H1 (cell line): ENCODE data around the gene SLC12A5. TPM values are rescaled to one million over a fixed set of nuclear protein-coding genes. Genes with fewer than 3 reads are reported as not detected.
A peak's percentile ranks its signal among the peaks of the same experiment; 100 is the strongest.

Experiments used
- CTCF ChIA-PET: fragments of 300-600 bp; sonication (Branson Sonifier 250); formaldehyde crosslinking; loops from one replicate; lab custom pipeline; 2021; ENCODE audit not compliant: partially characterized antibody; lab: Charles Lee
- POLR2A ChIA-PET: fragments of 300-600 bp; sonication (Branson Sonifier 250); formaldehyde crosslinking; loops from one replicate; lab custom pipeline; 2021; ENCODE audit warnings: inconsistent platforms; ENCODE audit not compliant: partially characterized antibody; lab: Charles Lee
- DNase-seq, 2 experiments: peaks; one replicate each; pipeline versions ENCODE4 v3.0.0 to v3.0.0-alpha.2; 2010 to 2022; ENCODE audit warnings: low spot score in 2 of 2, low read depth in 1 of 2, mixed read lengths in 1 of 2
- FAIRE-seq: peaks from 2 replicates; lab custom pipeline; 2011; peaks lifted over from hg19 to GRCh38; lab: Jason Lieb, UNC
- H2AFZ ChIP-seq: 2 replicates; pipeline ENCODE4 v1.8.1; 2012; ENCODE audit warnings: low read length, inconsistent platforms
- H2AK5ac ChIP-seq: 2 replicates; pipeline ENCODE4 v1.6.1; 2013; ENCODE audit warnings: low read depth, low read length
- H2BK120ac ChIP-seq: replicated peaks from 2 replicates; pipeline ENCODE3; 2013; ENCODE audit warnings: low read depth, low read length, inconsistent platforms
- H2BK12ac ChIP-seq: 2 replicates; pipeline ENCODE4 v1.6.1; 2013; ENCODE audit warnings: low read depth, low read length
- H2BK15ac ChIP-seq: 2 replicates; pipeline ENCODE4 v1.6.1; 2013; ENCODE audit warnings: low read length
- H2BK20ac ChIP-seq: 2 replicates; pipeline ENCODE4 v1.6.1; 2013; ENCODE audit warnings: low read length
- H2BK5ac ChIP-seq: 2 replicates; pipeline ENCODE4 v1.6.1; 2013; ENCODE audit warnings: low read depth, low read length
- H3K14ac ChIP-seq: 2 replicates; pipeline ENCODE4 v1.6.1; 2013; ENCODE audit warnings: inconsistent platforms; ENCODE audit not compliant: insufficient read length
- H3K18ac ChIP-seq: 2 replicates; pipeline ENCODE4 v1.6.1; 2013; ENCODE audit warnings: low read length; ENCODE audit errors: extremely low read depth
- H3K23ac ChIP-seq: 2 replicates; pipeline ENCODE4 v1.6.1; 2013; ENCODE audit warnings: inconsistent platforms; ENCODE audit not compliant: insufficient read length
- H3K23me2 ChIP-seq: 2 replicates; pipeline ENCODE4 v1.6.1; 2013; ENCODE audit warnings: low read depth, low read length
- H3K27ac ChIP-seq: 2 replicates; pipeline ENCODE4 v1.6.1; 2011; ENCODE audit warnings: low read depth, low read length, inconsistent platforms
- H3K27me3 ChIP-seq, 4 experiments: replicated peaks in 1 of 4; 1 replicate in 1 of 4; 2 replicates in 3 of 4; pipeline versions ENCODE4 v1.6.1 to v1.8.1; 2011 to 2013; ENCODE audit warnings: low read length in 3 of 4, mild to moderate bottlenecking in 3 of 4, inconsistent platforms in 2 of 4, mixed read lengths in 2 of 4, moderate library complexity in 1 of 4; ENCODE audit not compliant: control insufficient read depth in 3 of 4, insufficient read depth in 3 of 4; ENCODE audit errors: extremely low read depth in 1 of 4
- H3K36me3 ChIP-seq, 4 experiments: 2 replicates each; pipeline versions ENCODE4 v1.6.1 to v1.8.1; 2011 to 2013; ENCODE audit warnings: mild to moderate bottlenecking in 4 of 4, low read length in 3 of 4, moderate library complexity in 2 of 4, control low read depth in 1 of 4, inconsistent platforms in 1 of 4; ENCODE audit not compliant: insufficient read depth in 4 of 4, control insufficient read depth in 2 of 4
- H3K4ac ChIP-seq: replicated peaks from 2 replicates; pipeline ENCODE3; 2013; ENCODE audit warnings: low read length, low read depth, mixed read lengths, inconsistent platforms; ENCODE audit not compliant: insufficient read length
- H3K4me1 ChIP-seq, 4 experiments: replicated peaks in 1 of 4; 1 replicate in 1 of 4; 2 replicates in 3 of 4; pipeline versions ENCODE4 v1.6.1 to v1.8.1; 2011 to 2013; ENCODE audit warnings: low read length in 3 of 4, inconsistent platforms in 2 of 4, mixed read lengths in 1 of 4; ENCODE audit not compliant: insufficient read depth in 4 of 4, control insufficient read depth in 3 of 4
- H3K4me2 ChIP-seq, 2 experiments: 2 replicates each; pipeline versions ENCODE4 v1.6.1 to v1.8.1; 2011 to 2013; ENCODE audit warnings: low read depth in 2 of 2, low read length in 2 of 2, control low read depth in 1 of 2, inconsistent platforms in 1 of 2, mild to moderate bottlenecking in 1 of 2; ENCODE audit not compliant: insufficient read depth in 1 of 2
- H3K4me3 ChIP-seq, 4 experiments: fragments of 200-600, 300-600 bp in 1 of 4; sonication (generic), shearing (Covaris generic), sonication (Bioruptor Twin) in 1 of 4; 2 replicates each; pipeline versions ENCODE4 v1.5.1 to v1.8.1; 2011 to 2016; ENCODE audit warnings: low read length in 4 of 4, low read depth in 3 of 4, control low read depth in 2 of 4, inconsistent platforms in 2 of 4, mild to moderate bottlenecking in 2 of 4, mixed read lengths in 1 of 4, moderate library complexity in 1 of 4; ENCODE audit not compliant: insufficient read depth in 2 of 4; ENCODE audit errors: extremely low read depth in 1 of 4
- H3K56ac ChIP-seq: replicated peaks from 2 replicates; pipeline ENCODE3; 2013; ENCODE audit warnings: low read depth, mild to moderate bottlenecking, mixed read lengths, low read length, inconsistent platforms; ENCODE audit not compliant: insufficient read length
- H3K79me1 ChIP-seq: 2 replicates; pipeline ENCODE4 v1.6.1; 2013; ENCODE audit warnings: low read depth, low read length, control low read depth
- H3K79me2 ChIP-seq, 2 experiments: 2 replicates each; pipeline versions ENCODE4 v1.6.1 to v1.8.1; 2012 to 2013; ENCODE audit warnings: low read length in 2 of 2, mild to moderate bottlenecking in 2 of 2, inconsistent platforms in 1 of 2; ENCODE audit not compliant: insufficient read depth in 2 of 2, control insufficient read depth in 1 of 2
- H3K9ac ChIP-seq, 4 experiments: replicated peaks in 1 of 4; 1 replicate in 1 of 4; 2 replicates in 3 of 4; pipeline versions ENCODE4 v1.6.1 to v1.8.1; 2011 to 2013; ENCODE audit warnings: low read depth in 3 of 4, low read length in 3 of 4, control low read depth in 2 of 4, mild to moderate bottlenecking in 2 of 4, moderate library complexity in 2 of 4, inconsistent platforms in 1 of 4; ENCODE audit errors: extremely low read depth in 1 of 4
- H3K9me3 ChIP-seq, 2 experiments: 2 replicates each; pipeline versions ENCODE4 v1.6.1 to v1.8.1; 2012 to 2013; ENCODE audit warnings: mild to moderate bottlenecking in 2 of 2, moderate library complexity in 2 of 2, control low read depth in 1 of 2, inconsistent platforms in 1 of 2, low read depth in 1 of 2, low read length in 1 of 2, mixed read lengths in 1 of 2; ENCODE audit not compliant: insufficient read depth in 2 of 2
- H4K20me1 ChIP-seq, 2 experiments: replicated peaks in 1 of 2; 2 replicates each; pipeline versions ENCODE3 to v1.8.1; 2011 to 2013; ENCODE audit warnings: inconsistent platforms in 2 of 2, low read length in 2 of 2, mild to moderate bottlenecking in 1 of 2; ENCODE audit not compliant: insufficient read depth in 2 of 2, control insufficient read depth in 1 of 2
- H4K5ac ChIP-seq: 2 replicates; pipeline ENCODE4 v1.6.1; 2013; ENCODE audit warnings: low read length, low read depth, mixed read lengths, inconsistent platforms; ENCODE audit not compliant: insufficient read length
- H4K8ac ChIP-seq: 2 replicates; pipeline ENCODE4 v1.8.0; 2013; ENCODE audit warnings: mild to moderate bottlenecking, moderate library complexity, low read length, inconsistent platforms; ENCODE audit not compliant: insufficient read depth; ENCODE audit errors: extremely low read depth
- H4K91ac ChIP-seq: replicated peaks from 2 replicates; pipeline ENCODE3; 2013; ENCODE audit warnings: low read length, mixed read lengths, inconsistent platforms; ENCODE audit not compliant: insufficient read length
- EP300 ChIP-seq, 2 experiments: IDR thresholded peaks; 1 replicate in 1 of 2; 2 replicates in 1 of 2; pipeline ENCODE4 v1.6.1; 2011 to 2012; ENCODE audit warnings: low read depth in 2 of 2, low read length in 2 of 2, mild to moderate bottlenecking in 2 of 2, borderline replicate concordance in 1 of 2, inconsistent platforms in 1 of 2, moderate library complexity in 1 of 2
- RBBP5 ChIP-seq: IDR thresholded peaks from 2 replicates; pipeline ENCODE4 v1.7.1; 2012; ENCODE audit warnings: low read depth, mild to moderate bottlenecking, inconsistent platforms, low read length, moderate library complexity, borderline replicate concordance
- WGBS, 2 experiments: shearing (Covaris generic) in 1 of 2; methylation state at CpG; one replicate each; pipeline versions ENCODE4 v1.1.6 to v1.1.7; 2013 to 2015; ENCODE audit warnings: low lambda C conversion rate in 2 of 2, mixed read lengths in 2 of 2, inconsistent platforms in 1 of 2, low coverage in 1 of 2, missing lambda C conversion rate in 1 of 2; ENCODE audit not compliant: insufficient replicate concordance in 2 of 2, insufficient coverage in 1 of 2, insufficient read length in 1 of 2; ENCODE audit errors: extremely low coverage in 1 of 2, missing lambda C conversion rate in 1 of 2; 5-methylcytosine and 5-hydroxymethylcytosine counted together
- polyA plus RNA-seq, 7 experiments: library from polyadenylated mRNA; depleted of rRNA in 3 of 7; stranded (reverse) in 5 of 7; unstranded in 2 of 7; fragments of >200 nt in 5 of 7; fragments of 200-250 nt in 2 of 7; gene quantifications; 1 replicate in 5 of 7; 2 replicates in 1 of 7; 4 replicates in 1 of 7; pipeline versions ENCODE4 v1.2.1 to v1.2.3, GENCODE V29; 2011 to 2013; ENCODE audit warnings: missing spikeins in 2 of 7, mixed read lengths in 2 of 7
- total RNA-seq: library from RNA; stranded (reverse); fragmentation: NEBNext Ultra II Directional; extraction: Animal tissue kit (Norgen Biotek cat#: 25700); gene quantifications from 2 replicates; pipeline ENCODE4 v1.2.1, GENCODE V29; 2021

Gene SLC12A5
- total and polyA plus RNA-seq, 2 of the 8 experiments (the other 6 are each of a cell fraction or from before 2014, with no cell fraction given): 1.9 to 7.3 TPM

- Histone ChIP-seq H3K23me2 (peaks cover 4% of the 10 kb centered on the region; the same call in 1 of the 2 replicates), H3K4ac (no peak overlapping the region), H3K4me3 (peak overlapping the region; percentile 8 to 60 (median 24); a peak in 5 of 8 replicates), H4K91ac (no peak overlapping the region), H3K14ac (no peak overlapping the region), H2BK120ac (no peak overlapping the region), H3K36me3 (no peaks in the 10 kb centered on the region), H2BK15ac (no peak overlapping the region), H3K79me1 (no peaks in the 10 kb centered on the region), H2BK5ac (no peak overlapping the region), H4K5ac (no peak overlapping the region), H3K4me2 (peak overlapping the region; percentile 20 to 85), H3K79me2 (no peaks in the 10 kb centered on the region), H3K18ac (peak overlapping the region; percentile 60), H3K9ac (no peak overlapping the region), H4K20me1 (peaks cover 0 to 4% of the 10 kb centered on the region in 2 experiments), H2AFZ (no peak overlapping the region), H4K8ac (peak overlapping the region; percentile 7; the same call in 1 of the 2 replicates), H2BK20ac (no peak overlapping the region), H3K23ac (no peak overlapping the region), H2AK5ac (no peak overlapping the region), H3K27ac (no peak overlapping the region), H3K9me3 (no peaks in the 10 kb centered on the region), H3K4me1 (peaks cover under 1 to 10% (median 5%) of the 10 kb centered on the region in 4 experiments; a peak in 6 of 7 replicates), H2BK12ac (no peak overlapping the region), H3K56ac (no peak overlapping the region), H3K27me3 (peaks cover 0 to 7% (median 5%) of the 10 kb centered on the region in 4 experiments; a peak in 4 of 7 replicates)
- ChIA-PET CTCF (interaction anchor here (0.7 to 5.0 kb wide), 37 partner anchors 11 to 719 kb away, joined by 3 to 156 read pairs (median 4); partner anchors contain the start of genes CD40, SLC12A5 and ZNF335), POLR2A (interaction anchor here (0.9 to 3.2 kb wide), 8 partner anchors 9 to 75 kb away, joined by 3 to 12 read pairs (median 4); partner anchors contain the start of genes SLC12A5 and ZNF335)
- 40% methylated on average over 19 of the region's 29 CpGs; no CpG with 5 or more reads in 1 of the 2 experiments for WGBS, 2 experiments
- DNase-seq (no peak), FAIRE-seq (no peak)
- TF ChIP-seq RBBP5 (0 out of 2 replicates have a peak, but pooled peaks have one; percentile 1), EP300 (IDR thresholded peaks at IDR 0.05; ENCODE audit: borderline replicate concordance in 1 of 2, low read depth in 2 of 2, low read length in 2 of 2) (no peak)
Observed at GRCh38 chr20:46013322-46013828, 15.6 kb upstream of the SLC12A5 start.
